Breast epithelium (tissue), 4 donors: Measurements from ENCODE around the gene PLPPR1. TPM values are rescaled to one million over a fixed set of nuclear protein-coding genes. Genes with fewer than 3 reads are reported as not detected.

Experiments
- DNase-seq, 2 donors: peaks; one replicate each; pipeline ENCODE4 v3.0.0-alpha.2; 2019; ENCODE audit warnings: low spot score in 2 of 2
- H3K27ac ChIP-seq, 2 donors: fragments of 200-600 bp; sonication (generic) in 1 of 2; one replicate each; pipeline ENCODE4 v1.5.1; 2016 to 2019; ENCODE audit warnings: mild to moderate bottlenecking in 1 of 2
- H3K27me3 ChIP-seq, 2 donors: fragments of 200-600 bp; sonication (generic) in 1 of 2; one replicate each; pipeline versions ENCODE4 v1.5.1 to v1.6.0; 2017 to 2019; ENCODE audit warnings: control low read depth in 1 of 2, mild to moderate bottlenecking in 1 of 2
- H3K36me3 ChIP-seq: fragments of 200-600 bp; one replicate; pipeline ENCODE4 v1.5.1; 2019
- H3K4me1 ChIP-seq, 2 donors: fragments of 200-600 bp; sonication (generic); one replicate each; pipeline ENCODE4 v1.5.1; 2016 to 2019; ENCODE audit warnings: control low read depth in 1 of 2
- H3K4me3 ChIP-seq, 3 donors: fragments of 200-600 bp; sonication (generic); 1 replicate in 2 of 3; 2 replicates in 1 of 3; pipeline ENCODE4 v1.5.1; 2016 to 2019; ENCODE audit warnings: mild to moderate bottlenecking in 3 of 3, moderate library complexity in 2 of 3
- H3K9me3 ChIP-seq, 2 donors: fragments of 200-600 bp; sonication (generic) in 1 of 2; one replicate each; pipeline ENCODE4 v1.5.1; 2016 to 2019; ENCODE audit warnings: control low read depth in 1 of 2
- POLR2A ChIP-seq: fragments of 450-650 bp; IDR thresholded peaks from one replicate; pipeline ENCODE4 v1.6.1; 2016; ENCODE audit warnings: antibody characterized with exemption, mild to moderate bottlenecking, moderate library complexity
- POLR2AphosphoS5 ChIP-seq, 3 donors: sonication (generic); formaldehyde crosslinking; IDR thresholded peaks; one replicate each; pipeline ENCODE4 v1.6.1; 2017; ENCODE audit warnings: antibody characterized with exemption in 3 of 3
- intact Hi-C: fragments of 100-400 bp; cut with DNase I; formaldehyde crosslinking; loops from one replicate; pipeline ENCODE4 v1.15.1; 2023; ENCODE audit warnings: low total_unique reads
- total RNA-seq, 3 donors: library from RNA; depleted of rRNA; stranded (reverse); fragments of >200 nt; gene quantifications; one replicate each; pipeline ENCODE4 v1.1.0, GENCODE V29; 2016
- TF ChIP-seq, protein P1 (sequence below), 3 donors: fragments of 450-650 bp; IDR thresholded peaks; one replicate each; pipeline ENCODE4 v1.5.1; 2016 to 2017; ENCODE audit warnings: antibody characterized with exemption in 3 of 3, mild to moderate bottlenecking in 3 of 3, moderate library complexity in 3 of 3

PLPPR1 gene
- total RNA-seq, 3 donors from 2014 or later = 0.66 to 2.2 TPM; not detected in 1

DNA sequence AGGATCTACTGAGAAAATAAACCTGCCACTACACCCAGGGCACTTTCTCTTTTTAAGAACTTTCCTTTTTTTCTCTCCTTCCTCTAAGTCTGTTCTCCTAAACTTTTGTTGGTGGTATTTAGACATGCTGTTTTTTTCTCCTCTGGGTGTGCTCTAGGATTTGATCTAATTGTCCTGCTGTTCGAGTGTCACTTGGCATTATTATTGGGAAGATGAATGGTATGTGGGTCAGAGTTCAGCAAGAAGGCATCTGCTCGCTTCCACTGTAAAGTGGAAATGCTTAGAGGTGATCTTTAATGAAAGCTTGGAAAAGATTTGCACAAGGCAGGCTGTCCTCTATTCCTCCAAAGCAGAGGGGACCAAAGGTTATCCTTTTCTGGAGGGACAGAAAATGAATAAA, 1.3 kb upstream of the PLPPR1 start:
- Histone ChIP-seq H3K36me3 (no peaks in the 10 kb centered on the region), H3K9me3 (no peaks in the 10 kb centered on the region), H3K27ac (peak overlapping the region in 1 of 2 donors; percentile 75), H3K4me1 (peaks cover 0 to 4% of the 10 kb centered on the region in 2 donors), H3K4me3 (peak overlapping the region in 1 of 3 donors; percentile 63), H3K27me3 (peaks cover 0 to 15% of the 10 kb centered on the region in 2 donors)
- TF ChIP-seq POLR2A = no peak
- no peak for TF ChIP-seq POLR2AphosphoS5 (IDR thresholded peaks at IDR 0.05)
- TF ChIP-seq, protein P1, sequence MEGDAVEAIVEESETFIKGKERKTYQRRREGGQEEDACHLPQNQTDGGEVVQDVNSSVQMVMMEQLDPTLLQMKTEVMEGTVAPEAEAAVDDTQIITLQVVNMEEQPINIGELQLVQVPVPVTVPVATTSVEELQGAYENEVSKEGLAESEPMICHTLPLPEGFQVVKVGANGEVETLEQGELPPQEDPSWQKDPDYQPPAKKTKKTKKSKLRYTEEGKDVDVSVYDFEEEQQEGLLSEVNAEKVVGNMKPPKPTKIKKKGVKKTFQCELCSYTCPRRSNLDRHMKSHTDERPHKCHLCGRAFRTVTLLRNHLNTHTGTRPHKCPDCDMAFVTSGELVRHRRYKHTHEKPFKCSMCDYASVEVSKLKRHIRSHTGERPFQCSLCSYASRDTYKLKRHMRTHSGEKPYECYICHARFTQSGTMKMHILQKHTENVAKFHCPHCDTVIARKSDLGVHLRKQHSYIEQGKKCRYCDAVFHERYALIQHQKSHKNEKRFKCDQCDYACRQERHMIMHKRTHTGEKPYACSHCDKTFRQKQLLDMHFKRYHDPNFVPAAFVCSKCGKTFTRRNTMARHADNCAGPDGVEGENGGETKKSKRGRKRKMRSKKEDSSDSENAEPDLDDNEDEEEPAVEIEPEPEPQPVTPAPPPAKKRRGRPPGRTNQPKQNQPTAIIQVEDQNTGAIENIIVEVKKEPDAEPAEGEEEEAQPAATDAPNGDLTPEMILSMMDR (IDR thresholded peaks at IDR 0.05) = no peak
- intact Hi-C loops = no loop called here
- no peak for DNase-seq

DNA sequence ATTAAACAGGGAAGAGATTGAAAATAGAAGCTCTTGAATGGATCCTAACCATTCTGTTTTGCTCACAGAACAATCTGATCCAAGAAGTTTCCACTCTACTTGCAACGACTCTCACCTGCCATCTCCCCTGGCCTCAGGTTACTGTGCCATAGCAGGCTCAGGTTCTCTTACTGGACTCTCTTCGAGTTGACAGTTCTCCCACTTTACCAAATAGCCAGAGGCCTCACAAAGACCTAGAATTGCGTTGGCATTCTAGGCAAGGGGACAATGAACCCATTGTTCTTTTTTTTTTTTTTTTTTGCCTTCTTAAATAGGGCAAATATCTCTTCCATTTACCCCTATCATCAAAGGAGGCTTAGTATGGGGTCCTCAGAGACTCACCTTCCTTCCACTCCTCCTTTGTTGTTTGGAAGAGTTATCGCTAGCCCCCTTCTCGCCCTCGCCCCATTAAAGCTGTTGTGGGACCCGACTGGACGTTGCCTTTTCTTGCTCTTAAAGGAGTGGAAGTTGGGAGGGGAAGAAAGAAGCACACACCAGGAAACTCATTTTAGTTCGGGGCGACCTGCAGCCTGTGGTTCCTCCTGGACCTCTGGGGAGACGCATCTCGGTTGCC, 688 bp upstream of the PLPPR1 start:
- Histone ChIP-seq H3K4me3 (peak overlapping the region in 2 of 3 donors; percentile 63 to 70), H3K36me3 (no peaks in the 10 kb centered on the region), H3K4me1 (peaks cover 0 to 4% of the 10 kb centered on the region in 2 donors), H3K27me3 (peaks cover 0 to 15% of the 10 kb centered on the region in 2 donors), H3K9me3 (no peaks in the 10 kb centered on the region), H3K27ac (peak overlapping the region; percentile 75 to 87)
- DNase-seq = no peak
- no peak for TF ChIP-seq POLR2A
- TF ChIP-seq POLR2AphosphoS5 (IDR thresholded peaks at IDR 0.05) = no peak
- TF ChIP-seq, protein P1 (IDR thresholded peaks at IDR 0.05) = no peak
- intact Hi-C loops = no loop called here

DNA sequence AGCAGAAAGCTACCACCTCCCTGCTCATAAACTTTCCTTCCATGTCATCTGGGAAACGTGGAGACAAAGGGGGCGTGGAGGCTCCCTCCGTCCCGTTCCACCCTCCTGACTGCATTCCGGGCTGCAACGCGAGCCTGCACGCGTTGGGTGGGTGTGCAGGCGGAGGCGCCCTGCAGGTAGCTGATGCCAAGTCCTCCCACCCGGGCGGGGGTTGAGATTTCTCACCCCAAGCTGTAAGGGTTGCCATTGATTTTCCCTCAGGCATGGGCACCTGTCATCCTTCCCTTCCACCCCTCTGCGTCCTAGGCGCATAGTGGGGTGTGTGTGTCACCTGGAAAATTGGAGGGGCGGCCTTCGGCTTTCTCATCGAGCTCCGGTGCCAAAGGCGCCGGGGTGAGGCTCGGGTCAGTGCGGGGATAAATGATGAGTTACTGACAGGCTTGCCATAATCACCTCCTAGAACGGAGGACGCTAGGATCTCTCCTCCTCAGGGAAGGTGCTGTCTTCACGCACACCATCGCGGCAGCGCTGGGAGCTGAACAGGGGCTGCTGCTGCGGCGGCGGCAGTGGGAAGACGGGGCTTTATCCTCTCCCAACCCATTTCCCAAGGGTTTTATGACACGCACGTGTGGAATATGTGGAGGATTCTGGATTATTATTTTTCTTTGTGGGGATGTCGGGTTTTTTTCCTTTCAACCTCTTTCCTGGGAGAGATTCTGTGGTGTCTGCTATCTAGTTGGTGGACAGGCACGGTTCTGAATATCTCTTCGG, 973 bp downstream of the PLPPR1 start:
- peak overlapping the region in 1 of 2 donors; percentile 87 for H3K27ac ChIP-seq
- no peaks in the 10 kb centered on the region for H3K36me3 ChIP-seq
- TF ChIP-seq POLR2A = no peak
- TF ChIP-seq, protein P1 (IDR thresholded peaks at IDR 0.05) = no peak
- peak overlapping the region in 2 of 3 donors; percentile 63 to 70 for H3K4me3 ChIP-seq
- DNase-seq = no peak
- intact Hi-C loops = no loop called here
- peaks cover 0 to 4% of the 10 kb centered on the region in 2 donors for H3K4me1 ChIP-seq
- peaks cover 0 to 15% of the 10 kb centered on the region in 2 donors for H3K27me3 ChIP-seq
- H3K9me3 ChIP-seq = no peaks in the 10 kb centered on the region

DNA sequence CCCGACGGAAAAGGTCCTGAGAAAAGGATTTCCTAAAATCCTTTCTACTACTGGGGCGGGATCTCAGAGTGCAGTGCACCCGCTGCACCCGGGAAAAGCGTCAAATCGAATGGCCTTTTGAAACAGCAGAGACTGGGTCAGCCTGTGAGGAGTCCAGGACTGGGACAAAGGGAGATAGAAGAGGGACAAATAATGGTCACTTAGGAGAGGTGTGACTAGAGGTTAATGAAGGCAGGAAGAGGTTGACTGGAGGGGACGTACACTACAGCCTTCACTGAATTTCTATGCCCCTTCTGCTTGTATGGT, 1.5 kb downstream of the PLPPR1 start:
- peak overlapping the region in 1 of 3 donors; percentile 70 for H3K4me3 ChIP-seq
- peaks cover 0 to 4% of the 10 kb centered on the region in 2 donors for H3K4me1 ChIP-seq
- DNase-seq = no peak
- H3K36me3 ChIP-seq = no peaks in the 10 kb centered on the region
- no peak overlapping the region for H3K27ac ChIP-seq
- peaks cover 0 to 15% of the 10 kb centered on the region in 2 donors for H3K27me3 ChIP-seq
- no peak for TF ChIP-seq POLR2AphosphoS5 (IDR thresholded peaks at IDR 0.05)
- TF ChIP-seq, protein P1 (IDR thresholded peaks at IDR 0.05) = no peak
- TF ChIP-seq POLR2A = no peak
- H3K9me3 ChIP-seq = no peaks in the 10 kb centered on the region
- intact Hi-C loops = no loop called here

DNA sequence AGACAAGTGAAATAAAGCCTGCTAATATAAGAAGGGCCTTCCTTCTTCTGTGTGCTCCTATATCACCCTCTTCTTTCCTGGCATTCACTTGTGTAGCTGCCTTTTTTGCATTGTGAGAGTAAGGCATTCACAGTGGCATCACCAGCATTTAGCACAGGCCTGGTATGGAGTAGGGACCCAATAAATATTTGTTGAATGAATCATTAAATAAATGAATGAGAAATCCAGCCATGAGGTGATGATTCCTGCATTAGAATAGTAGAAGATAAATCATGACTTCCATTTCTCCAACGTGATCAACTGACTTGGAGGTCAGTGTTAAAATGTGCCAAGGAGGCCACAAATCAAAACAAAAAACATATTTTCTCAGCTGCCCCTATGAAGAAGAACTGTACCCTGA, 3.9 kb downstream of the PLPPR1 start:
- Histone ChIP-seq H3K27me3 (peaks cover 0 to 15% of the 10 kb centered on the region in 2 donors), H3K4me1 (no peaks in the 10 kb centered on the region), H3K9me3 (no peaks in the 10 kb centered on the region), H3K27ac (no peak overlapping the region), H3K4me3 (no peak overlapping the region), H3K36me3 (no peaks in the 10 kb centered on the region)
- no peak for TF ChIP-seq POLR2A
- TF ChIP-seq, protein P1 (IDR thresholded peaks at IDR 0.05) = no peak
- TF ChIP-seq POLR2AphosphoS5 (IDR thresholded peaks at IDR 0.05) = no peak
- DNase-seq = no peak
- intact Hi-C loops = no loop called here
